Central memory CD4-positive, alpha-beta T cell (primary cell): ENCODE measurements around the gene FHAD1.
"Not testable (repeated sequence)": the region's sequence is repeated elsewhere in the genome, so short reads cannot be mapped to it uniquely, and the experiment has no call there.

Source experiments
- DNase-seq: peaks from one replicate; pipeline ENCODE4 v3.0.0; 2022

FHAD1 gene

GRCh38 chr1:15379151-15379550 is 132.1 kb downstream of the FHAD1 start:
- not testable (repeated sequence) for DNase-seq

- no peak for DNase-seq
Measured at GRCh38 chr1:15380601-15381508, 133.8 kb downstream of the FHAD1 start.

- no peak for DNase-seq
Measured at GRCh38 chr1:15381805-15382204, 134.8 kb downstream of the FHAD1 start.

- DNase-seq: no peak
Measured at GRCh38 chr1:15382601-15383518, 135.8 kb downstream of the FHAD1 start.

- DNase-seq: no peak
Measured at GRCh38 chr1:15383810-15384209, 136.8 kb downstream of the FHAD1 start.

- no peak for DNase-seq
Measured at GRCh38 chr1:15384301-15384901, 137.4 kb downstream of the FHAD1 start.

- DNase-seq: no peak
Measured at GRCh38 chr1:15385420-15385819, 138.4 kb downstream of the FHAD1 start.

GRCh38 chr1:15386164-15386749 is 139.2 kb downstream of the FHAD1 start:
- DNase-seq: no peak

GRCh38 chr1:15388201-15388880 is 141.3 kb downstream of the FHAD1 start:
- DNase-seq: no peak

- not testable (repeated sequence) for DNase-seq
Measured at GRCh38 chr1:15389828-15390227, 142.8 kb downstream of the FHAD1 start.

- DNase-seq: no peak
Measured at GRCh38 chr1:15390667-15391066, 143.6 kb downstream of the FHAD1 start.

- no peak for DNase-seq
Measured at GRCh38 chr1:15391366-15391765, 144.3 kb downstream of the FHAD1 start.

GRCh38 chr1:15393475-15394257 is 146.6 kb downstream of the FHAD1 start:
- no peak for DNase-seq

GRCh38 chr1:15394258-15394690 is 147.3 kb downstream of the FHAD1 start:
- no peak for DNase-seq

- DNase-seq: no peak
Measured at GRCh38 chr1:15397236-15397635, 150.2 kb downstream of the FHAD1 start.

- DNase-seq: no peak
Measured at GRCh38 chr1:15399710-15400109, 152.7 kb downstream of the FHAD1 start.

GRCh38 chr1:15400627-15401026 is 153.6 kb downstream of the FHAD1 start:
- no peak for DNase-seq

GRCh38 chr1:15401391-15402055 is 154.5 kb downstream of the FHAD1 start:
- no peak for DNase-seq

- DNase-seq: no peak
Measured at GRCh38 chr1:15402809-15403450, 155.9 kb downstream of the FHAD1 start.

- DNase-seq: no peak
Measured at GRCh38 chr1:15403962-15404580, 157.0 kb downstream of the FHAD1 start.
